H1 (cell line): ENCODE data around the gene GRID1. TPM values are rescaled to one million over a fixed set of nuclear protein-coding genes. Genes with fewer than 3 reads are reported as not detected.

Experiments
- ASH2L ChIP-seq: fragments of 200-600, 300-600 bp; sonication (generic); IDR thresholded peaks from one replicate; pipeline ENCODE4 v1.7.1; 2017; ENCODE audit warnings: low read length
- CHD1 ChIP-seq: IDR thresholded peaks from 2 replicates; pipeline ENCODE4 v1.6.1; 2012; ENCODE audit warnings: low read depth, low read length, improper control_type of control experiment
- EGR1 ChIP-seq: IDR thresholded peaks from 2 replicates; pipeline ENCODE4 v1.6.1; 2011; ENCODE audit warnings: low read depth, low read length, borderline replicate concordance
- RFX5 ChIP-seq: IDR thresholded peaks from 2 replicates; pipeline ENCODE4 v1.6.1; 2011; ENCODE audit warnings: low read depth, low read length, improper control_type of control experiment, borderline replicate concordance
- ZNF274 ChIP-seq: IDR thresholded peaks from 2 replicates; pipeline ENCODE4 v1.7.0; 2012; ENCODE audit warnings: low read length, borderline replicate concordance; ENCODE audit errors: extremely low read depth
- polyA plus RNA-seq, 7 experiments: library from polyadenylated mRNA; depleted of rRNA in 3 of 7; stranded (reverse) in 5 of 7; unstranded in 2 of 7; fragments of >200 nt in 5 of 7; fragments of 200-250 nt in 2 of 7; gene quantifications; 1 replicate in 5 of 7; 2 replicates in 1 of 7; 4 replicates in 1 of 7; pipeline versions ENCODE4 v1.2.1 to v1.2.3, GENCODE V29; 2011 to 2013; ENCODE audit warnings: missing spikeins in 2 of 7, mixed read lengths in 2 of 7
- total RNA-seq: library from RNA; stranded (reverse); fragmentation: NEBNext Ultra II Directional; extraction: Animal tissue kit (Norgen Biotek cat#: 25700); gene quantifications from 2 replicates; pipeline ENCODE4 v1.2.1, GENCODE V29; 2021
- TF ChIP-seq, protein P1 (sequence below): fragments of 300-600 bp; sonication (generic); IDR thresholded peaks from 2 replicates; pipeline ENCODE4 v1.7.1; 2012; ENCODE audit warnings: low read length, moderate library complexity, mild to moderate bottlenecking, inconsistent platforms; ENCODE audit not compliant: insufficient replicate concordance

Gene GRID1
- total and polyA plus RNA-seq, 2 of the 8 experiments (the other 6 are each of a cell fraction or from before 2014, with no cell fraction given) = 0.22 to 0.30 TPM

DNA sequence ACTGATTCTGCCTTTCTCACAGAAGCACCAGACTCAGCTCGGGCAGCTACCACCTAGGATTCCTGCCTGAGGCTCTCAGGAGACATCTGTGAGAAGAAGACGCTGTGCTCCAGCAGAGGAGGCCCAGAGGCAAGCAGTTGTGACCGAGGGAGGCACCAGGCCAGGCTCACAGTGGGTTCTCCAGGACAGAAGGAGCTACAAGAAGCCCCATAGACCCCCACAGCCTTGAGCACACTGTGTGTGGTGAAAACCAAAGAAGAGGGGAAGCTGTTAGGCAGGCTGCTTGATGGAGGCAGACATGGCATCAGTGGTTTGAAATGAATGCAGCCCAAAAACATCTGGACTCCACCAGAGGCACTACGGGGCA is 198.8 kb downstream of the GRID1 start (continued):
- TF ChIP-seq ZNF274 (no peak), EGR1 (no peak), ASH2L (no peak), CHD1 (no peak), RFX5 (no peak)
- TF ChIP-seq, protein P1, sequence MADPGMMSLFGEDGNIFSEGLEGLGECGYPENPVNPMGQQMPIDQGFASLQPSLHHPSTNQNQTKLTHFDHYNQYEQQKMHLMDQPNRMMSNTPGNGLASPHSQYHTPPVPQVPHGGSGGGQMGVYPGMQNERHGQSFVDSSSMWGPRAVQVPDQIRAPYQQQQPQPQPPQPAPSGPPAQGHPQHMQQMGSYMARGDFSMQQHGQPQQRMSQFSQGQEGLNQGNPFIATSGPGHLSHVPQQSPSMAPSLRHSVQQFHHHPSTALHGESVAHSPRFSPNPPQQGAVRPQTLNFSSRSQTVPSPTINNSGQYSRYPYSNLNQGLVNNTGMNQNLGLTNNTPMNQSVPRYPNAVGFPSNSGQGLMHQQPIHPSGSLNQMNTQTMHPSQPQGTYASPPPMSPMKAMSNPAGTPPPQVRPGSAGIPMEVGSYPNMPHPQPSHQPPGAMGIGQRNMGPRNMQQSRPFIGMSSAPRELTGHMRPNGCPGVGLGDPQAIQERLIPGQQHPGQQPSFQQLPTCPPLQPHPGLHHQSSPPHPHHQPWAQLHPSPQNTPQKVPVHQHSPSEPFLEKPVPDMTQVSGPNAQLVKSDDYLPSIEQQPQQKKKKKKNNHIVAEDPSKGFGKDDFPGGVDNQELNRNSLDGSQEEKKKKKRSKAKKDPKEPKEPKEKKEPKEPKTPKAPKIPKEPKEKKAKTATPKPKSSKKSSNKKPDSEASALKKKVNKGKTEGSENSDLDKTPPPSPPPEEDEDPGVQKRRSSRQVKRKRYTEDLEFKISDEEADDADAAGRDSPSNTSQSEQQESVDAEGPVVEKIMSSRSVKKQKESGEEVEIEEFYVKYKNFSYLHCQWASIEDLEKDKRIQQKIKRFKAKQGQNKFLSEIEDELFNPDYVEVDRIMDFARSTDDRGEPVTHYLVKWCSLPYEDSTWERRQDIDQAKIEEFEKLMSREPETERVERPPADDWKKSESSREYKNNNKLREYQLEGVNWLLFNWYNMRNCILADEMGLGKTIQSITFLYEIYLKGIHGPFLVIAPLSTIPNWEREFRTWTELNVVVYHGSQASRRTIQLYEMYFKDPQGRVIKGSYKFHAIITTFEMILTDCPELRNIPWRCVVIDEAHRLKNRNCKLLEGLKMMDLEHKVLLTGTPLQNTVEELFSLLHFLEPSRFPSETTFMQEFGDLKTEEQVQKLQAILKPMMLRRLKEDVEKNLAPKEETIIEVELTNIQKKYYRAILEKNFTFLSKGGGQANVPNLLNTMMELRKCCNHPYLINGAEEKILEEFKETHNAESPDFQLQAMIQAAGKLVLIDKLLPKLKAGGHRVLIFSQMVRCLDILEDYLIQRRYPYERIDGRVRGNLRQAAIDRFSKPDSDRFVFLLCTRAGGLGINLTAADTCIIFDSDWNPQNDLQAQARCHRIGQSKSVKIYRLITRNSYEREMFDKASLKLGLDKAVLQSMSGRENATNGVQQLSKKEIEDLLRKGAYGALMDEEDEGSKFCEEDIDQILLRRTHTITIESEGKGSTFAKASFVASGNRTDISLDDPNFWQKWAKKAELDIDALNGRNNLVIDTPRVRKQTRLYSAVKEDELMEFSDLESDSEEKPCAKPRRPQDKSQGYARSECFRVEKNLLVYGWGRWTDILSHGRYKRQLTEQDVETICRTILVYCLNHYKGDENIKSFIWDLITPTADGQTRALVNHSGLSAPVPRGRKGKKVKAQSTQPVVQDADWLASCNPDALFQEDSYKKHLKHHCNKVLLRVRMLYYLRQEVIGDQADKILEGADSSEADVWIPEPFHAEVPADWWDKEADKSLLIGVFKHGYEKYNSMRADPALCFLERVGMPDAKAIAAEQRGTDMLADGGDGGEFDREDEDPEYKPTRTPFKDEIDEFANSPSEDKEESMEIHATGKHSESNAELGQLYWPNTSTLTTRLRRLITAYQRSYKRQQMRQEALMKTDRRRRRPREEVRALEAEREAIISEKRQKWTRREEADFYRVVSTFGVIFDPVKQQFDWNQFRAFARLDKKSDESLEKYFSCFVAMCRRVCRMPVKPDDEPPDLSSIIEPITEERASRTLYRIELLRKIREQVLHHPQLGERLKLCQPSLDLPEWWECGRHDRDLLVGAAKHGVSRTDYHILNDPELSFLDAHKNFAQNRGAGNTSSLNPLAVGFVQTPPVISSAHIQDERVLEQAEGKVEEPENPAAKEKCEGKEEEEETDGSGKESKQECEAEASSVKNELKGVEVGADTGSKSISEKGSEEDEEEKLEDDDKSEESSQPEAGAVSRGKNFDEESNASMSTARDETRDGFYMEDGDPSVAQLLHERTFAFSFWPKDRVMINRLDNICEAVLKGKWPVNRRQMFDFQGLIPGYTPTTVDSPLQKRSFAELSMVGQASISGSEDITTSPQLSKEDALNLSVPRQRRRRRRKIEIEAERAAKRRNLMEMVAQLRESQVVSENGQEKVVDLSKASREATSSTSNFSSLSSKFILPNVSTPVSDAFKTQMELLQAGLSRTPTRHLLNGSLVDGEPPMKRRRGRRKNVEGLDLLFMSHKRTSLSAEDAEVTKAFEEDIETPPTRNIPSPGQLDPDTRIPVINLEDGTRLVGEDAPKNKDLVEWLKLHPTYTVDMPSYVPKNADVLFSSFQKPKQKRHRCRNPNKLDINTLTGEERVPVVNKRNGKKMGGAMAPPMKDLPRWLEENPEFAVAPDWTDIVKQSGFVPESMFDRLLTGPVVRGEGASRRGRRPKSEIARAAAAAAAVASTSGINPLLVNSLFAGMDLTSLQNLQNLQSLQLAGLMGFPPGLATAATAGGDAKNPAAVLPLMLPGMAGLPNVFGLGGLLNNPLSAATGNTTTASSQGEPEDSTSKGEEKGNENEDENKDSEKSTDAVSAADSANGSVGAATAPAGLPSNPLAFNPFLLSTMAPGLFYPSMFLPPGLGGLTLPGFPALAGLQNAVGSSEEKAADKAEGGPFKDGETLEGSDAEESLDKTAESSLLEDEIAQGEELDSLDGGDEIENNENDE = no peak
- TF ChIP-seq, all 59 proteins: peak for 0
